Epithelial cell of prostate (primary cell): Measurements from ENCODE around the gene TTC39B.
"Not testable (repeated sequence)": the region's sequence is repeated elsewhere in the genome, so short reads cannot be mapped to it uniquely, and the experiment has no call there.

Source experiments
- DNase-seq: peaks from one replicate; pipeline ENCODE4 v3.0.0-alpha.2; 2011; ENCODE audit warnings: low read depth, low spot score
- H3K27ac ChIP-seq: fragments of 450-650 bp; 2 replicates; pipeline ENCODE4 v1.5.1; 2017; ENCODE audit warnings: mild to moderate bottlenecking

Gene TTC39B

GRCh38 chr9:15306757-15307522, at the start of gene TTC39B:
Gene TTC39B, minus strand, starts transcription at chr9:15307216. Its CDS starts 91 bp downstream, at chr9:15307125.
- H3K27ac ChIP-seq, result peak within 1 kb of the TSS; percentile 83

GRCh38 chr9:15355669-15356068, 48.7 kb upstream of the TTC39B start:
- no peak overlapping the region for H3K27ac ChIP-seq
- no peak for DNase-seq

More at GRCh38 chr9:15306757-15307522, at the start of gene TTC39B:
- peak; percentile 61 for DNase-seq

DNA sequence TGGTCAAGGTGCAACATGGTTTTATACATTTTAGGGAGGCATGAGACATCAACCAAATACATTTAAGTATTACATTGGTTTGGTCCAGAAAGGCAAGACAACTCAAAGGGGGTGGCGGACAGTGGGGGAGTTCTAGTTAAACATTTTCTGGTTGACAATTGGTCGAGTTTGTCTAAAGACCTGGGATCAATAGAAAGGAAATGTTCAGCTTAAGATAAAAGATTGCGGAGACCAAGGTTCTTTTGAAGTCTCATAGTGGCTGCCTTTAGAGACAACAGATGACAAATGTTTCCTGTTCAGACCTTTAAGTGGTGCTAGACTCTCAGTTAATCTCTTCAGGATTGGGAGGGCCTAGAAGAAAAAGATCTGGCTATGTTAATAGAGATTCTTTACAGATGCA, 47.7 kb upstream of the TTC39B start:
- no peak overlapping the region for H3K27ac ChIP-seq
- DNase-seq, result no peak

GRCh38 chr9:15353892-15354291, 46.9 kb upstream of the TTC39B start:
- no peak overlapping the region for H3K27ac ChIP-seq
- DNase-seq, result no peak

DNA sequence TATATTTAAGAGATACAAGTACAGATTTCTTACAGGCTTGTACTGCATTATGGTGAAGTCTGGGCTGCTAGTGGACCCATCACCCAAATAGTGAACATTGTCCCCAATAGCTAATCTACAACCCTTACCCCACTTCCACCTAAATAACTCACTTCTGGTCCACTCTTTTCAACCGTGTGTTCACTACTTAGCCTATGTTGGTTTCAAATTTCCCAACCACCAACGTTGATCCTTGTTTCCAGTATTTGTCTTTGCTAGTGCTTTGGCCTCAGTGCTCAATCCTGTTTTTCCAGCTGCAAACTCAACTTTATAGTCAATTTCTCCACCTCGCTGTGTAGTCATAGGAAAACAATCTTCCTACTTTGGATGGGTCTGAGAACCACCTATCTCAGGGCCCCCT, 45.3 kb upstream of the TTC39B start:
- no peak overlapping the region for H3K27ac ChIP-seq
- DNase-seq, result no peak

DNA sequence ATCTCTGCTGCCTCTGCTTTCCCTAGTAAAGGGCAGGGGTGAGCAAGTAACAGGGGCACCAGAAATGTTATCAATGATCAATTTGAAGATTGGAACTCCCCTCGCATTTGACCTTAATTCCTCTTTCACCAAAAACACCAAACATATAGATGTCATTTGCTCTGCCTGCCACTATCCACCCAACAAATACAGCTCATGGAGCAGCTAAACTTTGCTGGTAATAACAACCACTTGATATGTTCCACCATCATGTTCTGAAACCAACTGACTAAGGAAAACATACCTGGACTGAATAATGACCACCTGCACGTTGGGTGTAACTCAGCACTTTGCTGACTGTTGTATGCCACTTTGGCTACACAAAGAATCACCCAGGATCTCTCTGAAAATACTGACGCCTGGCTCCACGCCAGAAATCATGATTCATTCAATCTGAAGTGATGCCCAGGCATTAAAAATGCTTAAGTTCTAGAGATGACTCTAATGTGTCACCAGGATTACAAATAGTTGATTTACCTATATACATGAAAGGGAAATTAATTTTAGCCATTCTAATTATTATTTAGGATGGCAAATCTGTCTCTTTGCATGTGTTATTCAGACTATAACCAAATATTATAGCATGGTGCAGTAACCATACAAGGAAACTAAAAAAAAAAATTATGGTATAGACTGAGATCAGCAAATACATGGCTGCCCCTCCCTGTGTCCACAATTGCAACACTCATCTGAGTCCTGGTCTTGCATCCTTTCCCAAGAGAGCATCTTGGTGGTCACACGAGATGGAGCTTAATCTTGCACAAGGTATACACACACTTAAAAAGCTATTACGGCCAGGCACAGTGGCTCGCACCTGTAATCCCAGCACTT, 43.1 kb upstream of the TTC39B start:
- DNase-seq, result peak; percentile 8
- no peak overlapping the region for H3K27ac ChIP-seq

GRCh38 chr9:15346837-15347236, 39.8 kb upstream of the TTC39B start:
- DNase-seq, result no peak
- H3K27ac ChIP-seq, result no peak overlapping the region

DNA sequence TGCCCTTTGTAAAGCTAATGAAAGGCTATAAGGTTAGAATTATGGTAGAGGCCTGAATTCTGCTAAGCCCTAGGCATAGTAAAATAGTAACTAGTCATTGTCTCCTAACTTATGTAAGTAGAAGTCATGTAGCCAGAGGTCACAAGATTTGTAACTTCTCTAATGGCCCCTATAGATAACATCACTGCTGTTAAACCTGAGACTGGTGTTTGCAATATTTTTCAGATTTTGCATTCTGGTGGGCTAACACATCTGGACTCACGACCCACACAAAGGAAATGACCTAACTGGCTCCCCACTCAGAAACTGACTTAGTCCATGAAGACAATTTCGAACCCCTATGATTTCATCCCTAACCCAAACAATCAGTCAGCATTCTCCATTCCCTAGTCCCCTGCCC, 37.2 kb upstream of the TTC39B start:
- no peak overlapping the region for H3K27ac ChIP-seq
- no peak for DNase-seq

DNA sequence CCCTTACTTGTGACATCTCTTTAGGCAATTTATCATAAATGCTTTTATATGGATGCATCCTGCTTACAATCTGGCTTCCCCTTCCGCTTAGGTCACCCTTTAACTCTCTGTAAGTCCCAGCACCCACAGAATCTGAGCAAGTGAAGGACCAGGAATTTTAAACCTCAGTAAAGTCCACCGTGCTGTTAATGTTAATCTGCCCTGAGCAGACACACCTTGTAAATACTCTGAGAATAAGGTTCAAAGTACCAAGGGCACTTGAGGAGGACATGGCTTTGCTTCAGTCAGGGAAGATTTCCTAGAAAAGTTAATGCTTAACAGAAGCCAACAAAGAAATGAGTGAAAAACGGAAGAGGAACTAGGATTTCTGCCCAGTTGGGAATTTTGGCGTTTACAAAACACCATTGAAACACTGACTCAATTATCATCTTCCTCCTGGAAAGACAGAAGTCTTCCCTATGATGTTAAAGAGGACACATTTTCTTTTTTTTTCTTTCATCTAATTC, 26.4 kb upstream of the TTC39B start:
- DNase-seq, result no peak
- no peak overlapping the region for H3K27ac ChIP-seq

DNA sequence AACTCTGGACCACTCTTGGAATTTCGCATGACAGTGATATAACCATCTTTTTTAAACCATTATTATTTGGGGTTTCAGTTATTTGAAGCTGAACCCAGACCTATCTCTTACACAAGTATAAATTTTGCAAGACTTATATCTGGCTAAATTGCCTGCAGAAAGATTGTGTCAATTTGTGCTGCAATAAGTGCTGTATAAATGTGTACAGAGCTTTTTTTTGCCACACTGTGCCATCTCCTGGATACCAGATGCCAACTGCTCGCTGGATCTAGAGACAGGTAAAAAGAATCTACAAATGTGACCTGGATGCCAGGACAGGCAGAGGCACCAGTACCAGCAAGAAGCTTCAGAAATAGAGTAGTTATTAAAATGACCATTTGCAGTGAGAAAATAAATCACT, 25.9 kb upstream of the TTC39B start:
- no peak overlapping the region for H3K27ac ChIP-seq
- no peak for DNase-seq

GRCh38 chr9:15329539-15330109, 22.6 kb upstream of the TTC39B start:
- no peak for DNase-seq
- H3K27ac ChIP-seq, result no peak overlapping the region

GRCh38 chr9:15328946-15329345, 21.9 kb upstream of the TTC39B start:
- DNase-seq, result no peak
- no peak overlapping the region for H3K27ac ChIP-seq

- not testable (repeated sequence) for H3K27ac ChIP-seq, DNase-seq
Measured at GRCh38 chr9:15322695-15323094, 15.7 kb upstream of the TTC39B start.

GRCh38 chr9:15319661-15320060, 12.6 kb upstream of the TTC39B start:
- not testable (repeated sequence) for DNase-seq, H3K27ac ChIP-seq

GRCh38 chr9:15317836-15318235, 10.8 kb upstream of the TTC39B start:
- H3K27ac ChIP-seq, result no peak overlapping the region
- DNase-seq, result no peak

- no peak for DNase-seq
- no peak overlapping the region for H3K27ac ChIP-seq
Measured at GRCh38 chr9:15311607-15312006, 4.6 kb upstream of the TTC39B start.

GRCh38 chr9:15310107-15310850, 3.3 kb upstream of the TTC39B start:
- no peak overlapping the region for H3K27ac ChIP-seq
- DNase-seq, result no peak

- DNase-seq, result peak; percentile 63
Measured at GRCh38 chr9:15308511-15308910, 1.5 kb upstream of the TTC39B start.

GRCh38 chr9:15307523-15307841, 466 bp upstream of the TTC39B start:
- DNase-seq, result no peak
- peak overlapping the region; percentile 83 for H3K27ac ChIP-seq

More at GRCh38 chr9:15308511-15308910, 1.5 kb upstream of the TTC39B start:
- H3K27ac ChIP-seq, result peak overlapping the region; percentile 83

GRCh38 chr9:15306068-15306756, 804 bp downstream of the TTC39B start:
- peak overlapping the region; percentile 83 for H3K27ac ChIP-seq
- peak; percentile 48 for DNase-seq
